Coronary artery (tissue), 2 donors: ENCODE results near the gene ETFBKMT.
"Not testable (repeated sequence)": the region's sequence is repeated elsewhere in the genome, so short reads cannot be mapped to it uniquely, and the experiment has no call there.

ENCODE experiments used
- DNase-seq: peaks from one replicate; pipeline ENCODE4 v3.0.0-alpha.2; 2017; ENCODE audit warnings: low spot score
- H3K27ac ChIP-seq, 2 donors: fragments of 200-600 bp; sonication (generic); one replicate each; pipeline ENCODE4 v1.5.1; 2016 to 2019
- H3K4me3 ChIP-seq: fragments of 200-600 bp; sonication (generic); 2 replicates; pipeline ENCODE4 v1.5.1; 2016; ENCODE audit warnings: mild to moderate bottlenecking, moderate library complexity
- CTCF ChIP-seq: fragments of 200-600 bp; sonication (generic); IDR thresholded peaks from one replicate; pipeline ENCODE4 v1.5.1; 2019; ENCODE audit warnings: antibody characterized with exemption

Gene ETFBKMT

DNA sequence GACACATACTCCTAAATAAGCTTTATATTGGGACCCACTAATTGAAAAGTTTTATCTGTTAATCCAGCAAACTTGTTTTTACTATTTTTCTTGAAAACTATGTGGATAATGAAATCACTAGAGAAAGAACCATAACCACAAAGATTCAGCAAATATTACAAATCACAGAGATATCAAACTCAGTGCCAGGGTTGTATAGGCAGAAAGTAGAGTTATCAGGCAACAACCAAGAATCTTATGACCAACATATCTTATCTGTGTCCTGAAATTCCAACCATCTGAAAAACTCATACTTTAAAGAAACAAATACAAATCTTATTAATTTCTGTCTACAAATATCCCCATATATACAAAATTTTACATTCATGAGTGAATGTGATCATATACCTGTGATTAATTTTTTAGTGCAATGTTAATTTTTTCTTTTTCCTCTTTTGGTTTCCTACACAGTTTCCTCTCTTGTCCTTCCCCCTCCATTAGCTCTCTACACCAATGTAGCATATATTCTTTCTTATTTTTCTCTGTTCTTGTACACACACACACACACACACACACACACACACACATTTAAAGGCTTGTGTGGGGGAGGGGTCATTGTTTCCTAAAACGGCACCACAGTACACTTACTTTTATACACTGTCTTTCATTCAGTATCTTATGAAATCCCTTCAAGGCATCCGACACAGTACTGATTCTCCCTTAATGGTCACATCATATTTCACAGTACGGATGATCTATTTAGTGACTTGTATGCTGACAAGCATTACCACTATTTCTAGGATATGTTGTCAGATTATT is 50.7 kb downstream of the ETFBKMT start:
- no peak for TF ChIP-seq CTCF
- no peak for DNase-seq
- Histone ChIP-seq H3K4me3 (no peak overlapping the region), H3K27ac (no peak overlapping the region)

GRCh38 chr12:31712877-31713276 is 53.4 kb downstream of the ETFBKMT start:
- Histone ChIP-seq H3K27ac (no peak overlapping the region), H3K4me3 (no peak overlapping the region)
- TF ChIP-seq CTCF = no peak
- no peak for DNase-seq

GRCh38 chr12:31714406-31715271 is 55.2 kb downstream of the ETFBKMT start:
- no peak for TF ChIP-seq CTCF
- H3K27ac ChIP-seq = no peak overlapping the region
- no peak overlapping the region for H3K4me3 ChIP-seq
- no peak for DNase-seq

GRCh38 chr12:31715283-31715825 is 55.9 kb downstream of the ETFBKMT start:
- Histone ChIP-seq H3K4me3 (no peak overlapping the region), H3K27ac (no peak overlapping the region)
- no peak for DNase-seq
- TF ChIP-seq CTCF = no peak

DNA sequence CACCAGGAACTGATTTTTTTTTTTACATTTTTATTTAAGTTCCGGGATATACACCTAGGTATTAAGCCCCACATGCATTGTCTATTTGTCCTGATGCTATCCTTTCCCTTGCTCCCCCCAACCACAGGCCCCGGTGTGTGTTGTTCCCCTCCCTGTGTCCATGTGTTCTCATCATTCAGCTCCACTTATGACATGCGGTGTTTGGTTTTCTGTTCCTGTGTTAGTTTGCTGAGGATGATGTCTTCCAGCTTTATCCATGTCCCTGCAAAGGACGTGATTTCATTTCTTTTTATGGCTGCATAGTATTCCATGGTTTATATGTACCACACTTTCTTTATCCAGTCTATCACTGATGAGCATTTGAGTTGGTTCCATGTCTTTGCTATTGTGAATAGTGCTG is 57.5 kb downstream of the ETFBKMT start:
- H3K27ac ChIP-seq, DNase-seq, H3K4me3 ChIP-seq: not testable (repeated sequence)

- not testable (repeated sequence) for DNase-seq
Observed at GRCh38 chr12:31718542-31719198, 59.2 kb downstream of the ETFBKMT start.

DNA sequence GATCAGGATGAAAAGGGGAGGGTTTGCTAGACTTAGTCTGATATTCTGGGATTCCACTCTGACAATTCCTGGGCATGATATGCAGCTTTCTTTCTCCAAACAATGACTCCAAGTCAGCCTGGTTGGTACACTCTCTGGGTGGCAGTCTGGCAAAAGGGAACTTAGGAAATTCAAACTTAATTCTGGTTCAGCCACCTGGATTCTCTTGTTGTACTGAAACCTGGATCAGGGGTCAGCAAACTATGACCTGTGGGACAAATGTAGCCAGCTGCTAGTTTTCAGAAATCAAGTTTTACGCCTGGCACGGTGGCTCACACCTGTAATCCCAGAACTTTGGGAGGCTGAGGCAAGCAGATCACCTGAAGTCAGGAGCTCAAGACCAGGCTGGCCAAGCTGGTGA is 63.1 kb downstream of the ETFBKMT start:
- Histone ChIP-seq H3K27ac (no peak overlapping the region), H3K4me3 (no peak overlapping the region)
- TF ChIP-seq CTCF = no peak
- no peak for DNase-seq

More at GRCh38 chr12:31718542-31719198, 59.2 kb downstream of the ETFBKMT start:
- not testable (repeated sequence) for H3K27ac ChIP-seq, H3K4me3 ChIP-seq
